Astrocyte (in vitro differentiated cells and primary cell): ENCODE data around the gene HAUS8.

Experiments
- EZH2 ChIP-seq: IDR thresholded peaks from 2 replicates; pipeline ENCODE4 v1.6.1; 2012; ENCODE audit warnings: mild to moderate bottlenecking, low read length, inconsistent platforms; ENCODE audit not compliant: insufficient read depth
- TF ChIP-seq, protein P1 (sequence below): IDR thresholded peaks from 2 replicates; pipeline ENCODE4 v1.5.1; 2011; ENCODE audit warnings: low read depth, mild to moderate bottlenecking, inconsistent platforms, low read length, moderate library complexity; ENCODE audit not compliant: insufficient read depth

DNA sequence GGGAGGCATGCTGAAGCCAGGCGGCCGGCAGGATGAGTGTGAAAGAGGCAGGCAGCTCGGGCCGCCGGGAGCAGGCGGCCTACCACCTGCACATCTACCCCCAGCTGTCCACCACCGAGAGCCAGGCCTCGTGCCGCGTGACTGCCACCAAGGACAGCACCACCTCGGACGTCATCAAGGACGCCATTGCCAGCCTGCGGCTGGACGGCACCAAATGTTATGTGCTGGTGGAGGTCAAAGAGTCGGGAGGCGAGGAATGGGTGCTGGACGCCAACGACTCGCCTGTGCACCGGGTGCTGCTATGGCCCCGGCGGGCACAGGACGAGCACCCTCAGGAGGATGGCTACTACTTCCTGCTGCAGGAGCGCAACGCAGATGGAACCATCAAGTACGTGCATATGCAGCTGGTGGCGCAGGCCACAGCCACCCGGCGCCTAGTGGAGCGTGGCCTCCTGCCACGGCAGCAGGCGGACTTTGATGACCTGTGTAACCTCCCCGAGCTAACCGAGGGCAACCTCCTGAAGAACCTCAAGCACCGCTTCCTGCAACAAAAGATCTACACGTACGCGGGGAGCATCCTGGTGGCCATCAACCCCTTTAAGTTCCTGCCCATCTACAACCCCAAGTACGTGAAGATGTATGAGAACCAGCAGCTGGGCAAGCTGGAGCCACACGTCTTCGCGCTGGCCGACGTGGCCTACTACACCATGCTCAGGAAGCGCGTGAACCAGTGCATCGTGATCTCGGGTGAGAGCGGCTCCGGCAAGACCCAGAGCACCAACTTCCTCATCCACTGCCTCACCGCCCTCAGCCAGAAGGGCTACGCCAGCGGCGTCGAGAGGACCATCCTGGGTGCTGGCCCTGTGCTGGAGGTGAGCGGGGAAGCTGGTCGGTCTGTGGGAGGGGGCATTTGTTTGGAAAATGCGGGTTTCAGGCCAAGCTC lies 26.7 kb upstream of the HAUS8 start:
- TF ChIP-seq, protein P1, sequence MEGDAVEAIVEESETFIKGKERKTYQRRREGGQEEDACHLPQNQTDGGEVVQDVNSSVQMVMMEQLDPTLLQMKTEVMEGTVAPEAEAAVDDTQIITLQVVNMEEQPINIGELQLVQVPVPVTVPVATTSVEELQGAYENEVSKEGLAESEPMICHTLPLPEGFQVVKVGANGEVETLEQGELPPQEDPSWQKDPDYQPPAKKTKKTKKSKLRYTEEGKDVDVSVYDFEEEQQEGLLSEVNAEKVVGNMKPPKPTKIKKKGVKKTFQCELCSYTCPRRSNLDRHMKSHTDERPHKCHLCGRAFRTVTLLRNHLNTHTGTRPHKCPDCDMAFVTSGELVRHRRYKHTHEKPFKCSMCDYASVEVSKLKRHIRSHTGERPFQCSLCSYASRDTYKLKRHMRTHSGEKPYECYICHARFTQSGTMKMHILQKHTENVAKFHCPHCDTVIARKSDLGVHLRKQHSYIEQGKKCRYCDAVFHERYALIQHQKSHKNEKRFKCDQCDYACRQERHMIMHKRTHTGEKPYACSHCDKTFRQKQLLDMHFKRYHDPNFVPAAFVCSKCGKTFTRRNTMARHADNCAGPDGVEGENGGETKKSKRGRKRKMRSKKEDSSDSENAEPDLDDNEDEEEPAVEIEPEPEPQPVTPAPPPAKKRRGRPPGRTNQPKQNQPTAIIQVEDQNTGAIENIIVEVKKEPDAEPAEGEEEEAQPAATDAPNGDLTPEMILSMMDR = no peak
- TF ChIP-seq EZH2 = no peak
